SK-N-SH treated with all-trans-retinoic acid at 6 μM for 48 hours (cell line): ENCODE results near the gene PLXNC1.

Experiments used
- ARNTL ChIP-seq: fragments of 450-650 bp; formaldehyde crosslinking; IDR thresholded peaks from 2 replicates; pipeline ENCODE4 v1.5.0; 2020; ENCODE audit warnings: low read depth, mild to moderate bottlenecking, moderate library complexity, borderline replicate concordance
- ISL1 ChIP-seq: fragments of 250-450 bp; sonication (Bioruptor Pico); IDR thresholded peaks from 2 replicates; pipeline ENCODE4 v2.1.2; 2022; ENCODE audit warnings: mild to moderate bottlenecking, moderate library complexity
- PPARA ChIP-seq: fragments of 250-450 bp; sonication (Bioruptor Pico); IDR thresholded peaks from 2 replicates; pipeline ENCODE4 v1.5.0; 2020; ENCODE audit warnings: mild to moderate bottlenecking, borderline replicate concordance
- RARB ChIP-seq: fragments of 250-450 bp; sonication (Bioruptor Pico); IDR thresholded peaks from 2 replicates; pipeline ENCODE4 v1.8.0; 2021; ENCODE audit warnings: mild to moderate bottlenecking, moderate library complexity
- TCF4 ChIP-seq: fragments of 250-450 bp; sonication (Bioruptor Pico); IDR thresholded peaks from 2 replicates; pipeline ENCODE4 v1.8.0; 2021; ENCODE audit warnings: mild to moderate bottlenecking, moderate library complexity, borderline replicate concordance
- ZNF8 ChIP-seq: fragments of 450-650 bp; formaldehyde crosslinking; IDR thresholded peaks from 2 replicates; pipeline ENCODE4 v1.5.0; 2020; ENCODE audit warnings: mild to moderate bottlenecking, moderate library complexity

DNA sequence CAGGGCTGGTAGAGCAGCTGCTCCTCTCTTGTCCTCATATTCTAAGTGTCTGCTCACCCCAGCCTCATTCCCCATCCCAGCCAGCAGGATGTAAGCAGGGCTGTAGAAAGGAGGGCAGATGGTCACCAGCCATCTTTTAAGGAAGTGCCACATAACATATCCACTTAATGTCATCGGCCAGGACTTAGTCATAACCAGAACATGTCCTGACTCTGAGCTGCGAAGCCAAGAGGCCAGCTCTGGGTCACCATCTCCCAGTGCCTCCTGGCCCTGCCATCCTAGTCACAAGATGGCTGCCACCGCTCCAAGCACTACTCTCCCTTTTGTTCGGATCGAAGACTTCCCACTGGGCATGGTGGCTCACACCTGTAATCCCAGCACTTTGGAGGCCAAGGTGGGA, 123.9 kb downstream of the PLXNC1 start:
- TF ChIP-seq TCF4 (CRISPR knock-in tag) (no peak), PPARA (no peak), ZNF8 (CRISPR knock-in tag) (no peak), ARNTL (CRISPR knock-in tag) (no peak), RARB (CRISPR knock-in tag) (no peak), ISL1 (CRISPR knock-in tag) (no peak)
